Colonic mucosa (tissue), 4 donors: ENCODE results near the gene MMS19. TPM values are rescaled to one million over a fixed set of nuclear protein-coding genes. Genes with fewer than 3 reads are reported as not detected.

Experiments
- DNase-seq: peaks from one replicate; pipeline ENCODE4 v3.0.0-alpha.2; 2020
- H3K27ac ChIP-seq: fragments of 200-600 bp; one replicate; pipeline ENCODE4 v1.8.0; 2021
- H3K27me3 ChIP-seq: fragments of 200-600 bp; one replicate; pipeline ENCODE4 v1.8.0; 2021
- H3K36me3 ChIP-seq: fragments of 200-600 bp; one replicate; pipeline ENCODE4 v1.8.0; 2021
- H3K4me1 ChIP-seq: fragments of 200-600 bp; one replicate; pipeline ENCODE4 v1.8.0; 2021; ENCODE audit warnings: mild to moderate bottlenecking
- H3K4me3 ChIP-seq: fragments of 200-600 bp; one replicate; pipeline ENCODE4 v1.8.0; 2021
- H3K9ac ChIP-seq, 2 donors: one replicate each; pipeline ENCODE4 v1.7.0; 2013; ENCODE audit warnings: control low read depth in 2 of 2, low read depth in 2 of 2, low read length in 2 of 2
- H3K9me3 ChIP-seq: fragments of 200-600 bp; one replicate; pipeline ENCODE4 v1.8.0; 2021
- CTCF ChIP-seq: fragments of 200-600 bp; IDR thresholded peaks from one replicate; pipeline ENCODE4 v1.8.0; 2022; ENCODE audit warnings: antibody characterized with exemption, mild to moderate bottlenecking
- intact Hi-C: fragments of 100-400 bp; cut with DNase I; formaldehyde crosslinking; loops from one replicate; pipeline ENCODE4 v1.14.1; 2022
- total RNA-seq, 2 donors: library from RNA; stranded (reverse); fragmentation: NEBNext Ultra II Directional in 1 of 2; extraction: Animal tissue kit (Norgen Biotek cat#: 25700) in 1 of 2; gene quantifications; one replicate each; pipeline ENCODE4 v1.2.1, GENCODE V29; 2021
- donor health status: healthy.
- donor health status: DM: no; HTN: no; CAD: no.
- donor health status: DM: no; HTN: no; CAD: no.

Gene MMS19
- total RNA-seq, 2 donors from 2014 or later: 43.7 to 62.2 TPM

GRCh38 chr10:97538411-97538810 is 40.2 kb upstream of the MMS19 start:
- Histone ChIP-seq H3K9ac (no peak overlapping the region), H3K36me3 (no peaks in the 10 kb centered on the region), H3K4me1 (no peaks in the 10 kb centered on the region), H3K9me3 (no peaks in the 10 kb centered on the region), H3K27me3 (no peaks in the 10 kb centered on the region), H3K4me3 (no peak overlapping the region), H3K27ac (no peak overlapping the region)
- no peak for TF ChIP-seq CTCF
- intact Hi-C loops: no loop called here
- no peak for DNase-seq

GRCh38 chr10:97537186-97537869 is 39.1 kb upstream of the MMS19 start:
- intact Hi-C loops: no loop called here
- no peak for TF ChIP-seq CTCF
- H3K9me3 ChIP-seq: no peaks in the 10 kb centered on the region
- no peaks in the 10 kb centered on the region for H3K27me3 ChIP-seq
- no peaks in the 10 kb centered on the region for H3K4me1 ChIP-seq
- no peak overlapping the region for H3K9ac ChIP-seq
- no peak overlapping the region for H3K4me3 ChIP-seq
- no peaks in the 10 kb centered on the region for H3K36me3 ChIP-seq
- H3K27ac ChIP-seq: no peak overlapping the region
- no peak for DNase-seq

GRCh38 chr10:97534746-97535367 is 36.6 kb upstream of the MMS19 start:
- Histone ChIP-seq H3K36me3 (no peaks in the 10 kb centered on the region), H3K4me3 (no peak overlapping the region), H3K27ac (no peak overlapping the region), H3K9me3 (no peaks in the 10 kb centered on the region), H3K4me1 (no peaks in the 10 kb centered on the region), H3K27me3 (no peaks in the 10 kb centered on the region), H3K9ac (no peak overlapping the region)
- intact Hi-C loops: no loop called here
- no peak for DNase-seq
- peak; percentile 34 for TF ChIP-seq CTCF

GRCh38 chr10:97533888-97534287 is 35.7 kb upstream of the MMS19 start:
- intact Hi-C loops: no loop called here
- Histone ChIP-seq H3K27ac (no peak overlapping the region), H3K36me3 (no peaks in the 10 kb centered on the region), H3K27me3 (no peaks in the 10 kb centered on the region), H3K9me3 (no peaks in the 10 kb centered on the region), H3K4me1 (no peaks in the 10 kb centered on the region), H3K4me3 (no peak overlapping the region), H3K9ac (no peak overlapping the region)
- DNase-seq: no peak
- no peak for TF ChIP-seq CTCF

GRCh38 chr10:97532935-97533671 is 34.9 kb upstream of the MMS19 start:
- no peak overlapping the region for H3K4me3 ChIP-seq
- no peaks in the 10 kb centered on the region for H3K36me3 ChIP-seq
- H3K9me3 ChIP-seq: no peaks in the 10 kb centered on the region
- H3K27ac ChIP-seq: no peak overlapping the region
- H3K27me3 ChIP-seq: no peaks in the 10 kb centered on the region
- no peak for TF ChIP-seq CTCF
- intact Hi-C loops: no loop called here
- H3K9ac ChIP-seq: no peak overlapping the region
- H3K4me1 ChIP-seq: no peaks in the 10 kb centered on the region
- no peak for DNase-seq
